Colon (tissue), 2 donors: ENCODE measurements around the gene CTNNBL1.

Experiments
- FAIRE-seq: peaks from 2 replicates; lab custom pipeline; 2012; peaks lifted over from hg19 to GRCh38; lab: Jason Lieb, UNC
- donor health status: control.
- donor health status: control.

CTNNBL1 gene

DNA sequence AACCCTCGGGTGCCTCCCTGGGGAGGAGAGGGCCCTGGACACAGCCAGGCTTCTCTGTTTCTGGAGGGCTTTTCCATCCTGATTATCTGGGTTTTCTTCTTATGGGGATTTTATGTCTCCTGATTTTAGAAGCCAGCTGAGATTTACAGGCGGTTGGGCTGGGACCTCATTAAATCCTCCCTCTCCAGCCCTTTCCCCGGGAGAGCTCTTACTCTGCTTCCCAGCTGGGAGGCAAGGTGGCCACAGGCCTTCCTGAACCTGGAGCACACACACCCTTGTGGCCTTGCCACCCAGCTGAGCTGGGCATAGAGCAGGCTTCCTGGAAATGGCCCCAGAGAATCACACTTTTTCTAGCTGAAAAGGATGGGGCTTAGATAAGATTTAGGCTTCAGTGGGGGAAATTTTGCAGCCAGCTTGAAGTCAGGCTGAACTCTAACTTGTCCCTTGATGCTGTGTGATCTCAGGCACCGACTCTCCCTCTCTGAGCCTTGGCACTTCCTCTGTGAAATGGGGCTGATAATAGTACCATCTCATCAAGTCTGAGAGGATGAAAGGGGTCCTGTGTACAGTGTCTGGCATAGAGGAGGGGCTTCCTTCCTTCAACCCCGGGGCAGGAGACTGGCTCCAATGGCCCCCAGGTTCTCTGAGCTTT, 225.7 kb downstream of the CTNNBL1 start:
- no peak for FAIRE-seq

DNA sequence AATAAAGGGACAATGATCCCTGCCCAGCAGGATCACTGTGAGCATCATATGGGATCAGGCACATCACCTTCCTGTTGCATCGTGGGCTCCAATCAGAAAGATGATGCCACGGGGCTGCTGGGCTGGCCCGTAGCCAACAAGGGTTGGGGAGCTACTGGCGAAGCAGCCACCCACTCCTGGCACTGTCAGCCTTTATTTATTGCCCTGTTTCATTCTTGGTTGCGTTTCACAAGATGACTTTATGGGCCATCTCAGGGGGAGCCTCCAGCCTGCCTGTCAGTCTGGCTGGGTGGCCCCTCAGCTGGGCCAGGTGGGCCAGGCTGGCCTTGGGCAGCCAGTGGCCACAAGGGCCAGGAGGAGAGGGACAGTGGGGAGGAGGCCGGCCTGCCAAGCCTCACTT, 226.4 kb downstream of the CTNNBL1 start:
- FAIRE-seq: no peak

DNA sequence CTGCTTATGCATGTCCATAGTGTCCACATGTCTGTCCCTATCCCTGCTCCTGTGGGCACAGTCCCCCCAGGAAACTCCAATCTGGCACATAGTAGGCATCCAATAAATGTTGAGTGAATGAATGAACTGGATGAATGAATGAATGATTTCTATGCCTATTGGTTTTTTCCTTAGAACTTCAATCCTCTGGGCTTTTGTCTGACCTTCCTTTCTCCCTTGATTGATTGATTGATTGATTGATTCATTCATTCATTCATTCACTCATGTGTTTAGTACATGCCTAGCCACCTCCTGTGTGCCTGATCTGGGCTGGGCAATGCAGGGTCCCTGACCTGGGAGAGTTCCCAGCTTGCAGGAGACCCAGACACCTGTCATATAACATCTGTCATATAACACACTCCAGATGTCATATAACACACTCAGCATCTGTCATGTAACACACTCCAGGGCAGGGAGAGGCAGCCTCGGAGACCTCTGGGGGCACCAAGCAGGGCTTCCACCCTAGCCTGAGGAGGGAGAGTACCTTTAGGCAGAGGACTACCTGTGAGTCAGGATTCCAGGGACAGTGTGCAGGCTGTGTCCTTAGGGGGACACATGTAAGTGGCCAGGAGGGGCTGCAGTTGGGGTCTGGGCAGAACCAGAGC, 227.0 kb downstream of the CTNNBL1 start:
- no peak for FAIRE-seq

DNA sequence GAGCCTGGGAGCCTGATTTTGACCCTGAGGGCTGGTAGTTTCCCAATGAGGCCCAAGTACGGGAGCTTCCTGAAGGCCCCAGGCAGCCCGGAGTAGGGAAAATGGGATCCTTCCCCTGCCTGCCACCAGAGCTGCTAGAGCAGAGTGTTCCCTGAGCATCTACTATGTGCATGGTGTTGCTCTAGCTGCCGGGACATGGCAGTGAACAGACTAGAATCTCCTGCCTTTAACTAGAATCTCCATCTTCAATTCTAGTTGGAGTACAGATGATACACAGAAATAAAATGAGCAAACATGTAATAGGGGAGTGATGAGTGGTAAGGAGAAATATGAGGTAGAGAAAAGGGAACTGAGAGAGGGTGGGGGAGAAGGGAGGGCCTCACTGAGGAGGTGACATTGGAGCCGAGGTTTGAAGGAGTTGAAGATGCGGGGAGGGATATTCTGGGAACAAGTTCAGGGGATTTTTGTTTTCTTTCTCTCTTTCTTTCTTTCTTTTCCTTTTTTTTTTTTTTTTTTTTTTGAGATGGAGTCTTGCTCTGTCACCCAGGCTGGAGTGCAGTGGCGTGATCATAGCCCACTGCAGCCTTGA, 227.6 kb downstream of the CTNNBL1 start:
- no peak for FAIRE-seq
